Prostate gland (tissue), 2 donors: Measurements from ENCODE around the gene HOATZ.

Source experiments
- CTCF ChIP-seq, 4 experiments: fragments of 200-600 bp in 2 of 4; fragments of 450-650 bp in 2 of 4; sonication (generic) in 2 of 4; IDR thresholded peaks; 1 replicate in 3 of 4; 2 replicates in 1 of 4; pipeline ENCODE4 v1.5.1; 2016 to 2019; ENCODE audit warnings: antibody characterized with exemption in 4 of 4, mild to moderate bottlenecking in 2 of 4, moderate library complexity in 2 of 4
- POLR2A ChIP-seq: fragments of 450-650 bp; IDR thresholded peaks from one replicate; pipeline ENCODE4 v1.6.1; 2016; ENCODE audit warnings: antibody characterized with exemption, mild to moderate bottlenecking

- TF ChIP-seq POLR2A = no peak
- TF ChIP-seq CTCF (IDR thresholded peaks at IDR 0.05) = no peak
Measured at GRCh38 chr11:111555255-111555654, 40.7 kb downstream of the HOATZ start.
